A673 (cell line): ENCODE measurements around the gene MXD3.
"Not testable (repeated sequence)": the region's sequence is repeated elsewhere in the genome, so short reads cannot be mapped to it uniquely, and the experiment has no call there.

Experiments
- CTCF ChIP-seq: fragments of 300-800, 200-600 bp; sonication (generic); conservative IDR thresholded peaks from 2 replicates; pipeline ENCODE4 v1.5.1; 2017; ENCODE audit warnings: low read depth, mild to moderate bottlenecking, antibody characterized with exemption, low read length, moderate library complexity, mixed read lengths
- EZH2 ChIP-seq: fragments of 200-600 bp; sonication (generic); IDR thresholded peaks from 2 replicates; pipeline ENCODE4 v1.6.1; 2017; ENCODE audit warnings: borderline replicate concordance, low read depth, mild to moderate bottlenecking, mixed read lengths, antibody characterized with exemption, low read length; ENCODE audit not compliant: poor library complexity, severe bottlenecking

GRCh38 chr5:177258711-177259110, 53.0 kb downstream of the MXD3 start:
- TF ChIP-seq CTCF, EZH2: not testable (repeated sequence)
